T-helper 22 cell (primary cell): ENCODE results near the gene UNC5A.

Experiments
- DNase-seq: peaks from one replicate; pipeline ENCODE4 v3.0.0-alpha.2; 2020; ENCODE audit warnings: low read depth

UNC5A gene

GRCh38 chr5:176800024-176800423 lies 10.3 kb upstream of the UNC5A start:
- no peak for DNase-seq

- no peak for DNase-seq
Measured at GRCh38 chr5:176802116-176802784, 8.1 kb upstream of the UNC5A start.

- no peak for DNase-seq
Measured at GRCh38 chr5:176803068-176803942, 7.1 kb upstream of the UNC5A start.

GRCh38 chr5:176803943-176804498 lies 6.3 kb upstream of the UNC5A start:
- no peak for DNase-seq

- DNase-seq = no peak
Measured at GRCh38 chr5:176806137-176806536, 4.2 kb upstream of the UNC5A start.

GRCh38 chr5:176809544-176810080 lies 747 bp upstream of the UNC5A start:
- DNase-seq = no peak

- no peak for DNase-seq
Measured at GRCh38 chr5:176810687-176811501, 535 bp downstream of the UNC5A start.

GRCh38 chr5:176812269-176813259 lies 2.2 kb downstream of the UNC5A start:
- no peak for DNase-seq

GRCh38 chr5:176813587-176814312 lies 3.4 kb downstream of the UNC5A start:
- DNase-seq = no peak

GRCh38 chr5:176814313-176814685 lies 3.9 kb downstream of the UNC5A start:
- no peak for DNase-seq

GRCh38 chr5:176814836-176815438 lies 4.6 kb downstream of the UNC5A start:
- no peak for DNase-seq

- no peak for DNase-seq
Measured at GRCh38 chr5:176816043-176816745, 5.8 kb downstream of the UNC5A start.

- DNase-seq = no peak
Measured at GRCh38 chr5:176816791-176817347, 6.5 kb downstream of the UNC5A start.

GRCh38 chr5:176817369-176817840 lies 7.0 kb downstream of the UNC5A start:
- no peak for DNase-seq

- no peak for DNase-seq
Measured at GRCh38 chr5:176817841-176818377, 7.5 kb downstream of the UNC5A start.

GRCh38 chr5:176818391-176819098 lies 8.2 kb downstream of the UNC5A start:
- peak; percentile 16 for DNase-seq

- DNase-seq = no peak
Measured at GRCh38 chr5:176819476-176819875, 9.1 kb downstream of the UNC5A start.

- no peak for DNase-seq
Measured at GRCh38 chr5:176820937-176821336, 10.6 kb downstream of the UNC5A start.
